Measurements from ENCODE around the gene CCDC184.
"Not testable (repeated sequence)": the region's sequence is repeated elsewhere in the genome, so short reads cannot be mapped to it uniquely, and the experiment has no call there.

The CCDC184 gene

DNA sequence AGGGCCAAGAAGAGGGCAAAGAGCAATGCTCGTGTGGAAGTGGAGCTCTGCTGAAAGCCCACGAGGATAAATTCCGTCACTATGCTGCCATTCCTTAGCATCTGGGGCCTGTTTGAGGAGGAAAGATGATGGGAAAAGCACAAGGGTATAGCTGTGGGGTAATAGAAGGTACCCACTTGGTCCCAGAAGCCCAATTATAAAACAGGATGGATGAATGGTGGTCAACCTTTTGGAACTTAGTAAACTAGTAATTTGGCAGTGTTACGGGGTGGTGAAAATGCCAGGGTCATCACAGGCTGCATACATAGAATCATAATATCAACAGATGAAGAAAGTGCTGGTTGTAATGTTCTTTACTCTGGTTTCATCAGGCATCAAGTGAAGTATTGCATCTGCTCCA lies 19.7 kb downstream of the CCDC184 start, which contains the start of gene OR10AD1:
Gene OR10AD1, minus strand, starts transcription at position 101 of the 400 bp plus-strand sequence. Its CDS starts 0 bp downstream, at position 101.
- DNase-seq (ENCODE audit: low read depth): no peak

DNA sequence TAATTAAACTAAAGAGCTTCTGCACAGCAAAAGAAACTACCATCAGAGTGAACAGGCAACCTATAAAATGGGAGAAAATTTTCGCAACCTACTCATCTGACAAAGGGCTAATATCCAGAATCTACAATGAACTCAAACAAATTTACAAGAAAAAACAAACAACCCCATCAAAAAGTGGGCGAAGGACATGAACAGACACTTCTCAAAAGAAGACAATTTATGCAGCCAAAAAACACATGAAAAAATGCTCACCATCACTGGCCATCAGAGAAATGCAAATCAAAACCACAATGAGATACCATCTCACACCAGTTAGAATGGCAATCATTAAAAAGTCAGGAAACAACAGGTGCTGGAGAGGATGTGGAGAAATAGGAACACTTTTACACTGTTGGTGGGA lies 26.1 kb downstream of the CCDC184 start:
- DNase-seq (ENCODE audit: low read depth): not testable (repeated sequence)

DNA sequence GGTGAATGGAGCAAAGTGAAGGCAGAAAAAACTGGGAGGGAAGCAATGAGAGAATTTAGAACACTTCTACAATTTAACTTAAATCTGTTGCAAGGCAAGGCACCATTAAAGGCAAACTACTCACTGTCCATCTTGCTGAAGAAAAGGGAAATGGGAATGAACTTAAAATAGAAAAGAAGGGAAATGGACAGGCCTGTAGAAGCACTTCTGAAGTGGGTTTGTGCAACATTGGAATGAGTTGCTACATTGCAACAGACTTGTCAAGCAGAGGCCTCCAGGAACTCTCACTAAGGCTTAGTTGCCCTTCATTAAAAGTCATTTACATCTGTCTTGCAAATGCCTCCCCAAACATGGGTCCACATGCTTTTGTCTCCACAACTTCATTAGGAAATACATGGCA lies 33.3 kb downstream of the CCDC184 start:
- DNase-seq (ENCODE audit: low read depth): no peak

DNA sequence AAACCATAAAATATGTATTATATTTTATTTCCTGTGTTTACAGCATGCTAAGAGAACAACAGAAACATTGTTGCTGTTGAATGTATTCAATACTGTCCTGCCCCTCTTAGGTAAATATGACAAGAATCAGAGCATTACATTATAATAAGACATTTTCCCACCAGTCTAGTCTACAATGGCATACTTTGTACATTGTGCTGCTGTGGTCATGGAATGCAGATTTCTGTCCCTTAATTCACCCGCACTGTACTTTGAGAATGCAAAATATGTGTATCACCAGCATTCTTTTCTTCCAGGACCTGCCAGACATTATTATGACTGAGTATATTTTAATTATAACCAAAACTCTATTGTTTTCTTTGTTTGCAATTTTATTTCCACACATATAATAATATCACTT lies 36.2 kb downstream of the CCDC184 start:
- DNase-seq (ENCODE audit: low read depth): no peak

DNA sequence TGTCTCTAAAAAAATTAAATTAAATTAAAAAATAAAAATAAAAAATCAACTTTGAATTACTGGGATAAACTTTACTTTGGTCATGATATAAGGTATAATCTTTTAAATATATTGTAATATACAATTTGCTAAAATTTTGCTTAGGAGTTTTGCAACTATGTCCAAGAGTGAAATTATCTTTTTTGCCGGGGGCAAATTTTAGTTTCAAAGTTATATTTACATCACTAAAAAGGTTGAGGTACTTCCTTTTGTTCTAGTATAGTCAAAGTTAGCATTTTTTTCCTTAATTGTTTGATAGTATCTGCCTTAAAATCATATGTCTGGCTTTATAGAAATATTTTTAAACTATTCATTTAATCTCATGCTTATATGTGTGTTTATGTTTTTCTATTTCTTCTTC lies 37.3 kb downstream of the CCDC184 start:
- DNase-seq (ENCODE audit: low read depth): no peak

DNA sequence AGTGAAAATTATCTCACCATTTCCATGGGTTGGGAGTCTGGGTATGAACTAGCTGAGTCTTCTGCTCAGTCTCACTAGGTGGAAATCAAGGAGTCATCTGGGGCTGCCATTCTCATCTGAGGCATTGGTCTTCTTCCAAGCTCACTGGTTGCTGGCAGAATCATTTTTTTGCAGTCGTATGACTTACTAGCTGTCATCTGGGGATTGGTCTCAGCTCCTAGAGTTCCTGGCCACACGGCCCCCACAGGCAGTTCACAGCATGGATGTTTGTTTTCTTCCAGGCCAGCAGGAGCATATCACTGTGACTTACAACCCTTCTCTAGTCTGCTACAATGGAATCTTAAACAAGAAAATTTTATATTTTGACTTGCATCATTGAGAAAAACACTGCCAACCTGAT lies 38.2 kb downstream of the CCDC184 start:
- DNase-seq (ENCODE audit: low read depth): no peak

DNA sequence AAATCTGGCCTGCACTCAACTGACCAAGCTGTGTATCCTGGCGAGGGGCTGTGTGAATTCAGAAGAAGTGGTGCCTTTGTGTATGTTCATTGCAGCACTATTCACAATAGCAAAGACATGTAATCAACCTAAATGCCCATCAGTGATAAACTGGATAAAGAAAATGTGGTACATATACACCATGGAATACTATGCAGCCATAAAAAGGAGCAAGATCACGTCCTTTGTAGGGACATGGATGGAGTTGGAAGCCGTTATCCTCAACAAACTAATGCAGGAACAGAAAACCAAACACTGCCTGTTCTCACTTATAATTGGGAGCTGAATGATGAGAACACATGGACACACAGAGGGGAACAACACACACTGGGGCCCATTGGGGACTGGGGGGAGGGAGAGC lies 41.1 kb downstream of the CCDC184 start:
- DNase-seq (ENCODE audit: low read depth): not testable (repeated sequence)

DNA sequence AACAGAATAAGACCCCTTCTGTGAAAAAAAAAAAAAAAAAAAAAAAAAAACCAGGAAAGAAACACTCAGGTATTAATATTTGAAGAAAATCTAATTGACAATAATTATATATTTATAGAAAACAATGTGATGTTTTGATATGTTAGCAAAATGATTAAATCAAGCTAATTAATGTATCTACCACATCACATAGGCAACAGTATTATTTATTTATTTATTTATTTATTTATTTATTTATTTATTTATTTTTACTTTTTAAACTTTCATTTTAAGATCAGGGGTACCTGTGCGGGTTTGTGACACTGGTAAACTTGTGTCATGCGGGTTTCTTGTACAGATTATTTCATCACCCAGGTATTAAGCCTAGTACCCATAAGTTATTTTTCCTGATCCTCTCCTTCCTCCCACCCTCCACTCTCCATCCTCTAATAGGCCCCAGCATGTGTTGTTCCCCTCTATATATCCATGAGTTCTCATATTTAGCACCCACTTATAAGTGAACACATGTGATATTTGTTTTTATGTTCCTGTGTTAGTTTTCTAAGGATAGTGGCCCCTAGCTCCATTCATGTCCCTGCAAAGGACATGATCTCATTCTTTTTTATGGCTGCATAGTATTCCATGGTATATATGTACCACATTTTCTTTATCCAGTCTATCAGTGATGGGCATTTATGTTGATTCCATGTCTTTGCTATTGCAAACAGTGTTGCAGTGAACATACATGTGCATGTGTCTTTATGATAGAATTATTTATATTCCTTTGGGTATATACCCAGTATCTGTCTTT lies 47.9 kb downstream of the CCDC184 start:
- DNase-seq (ENCODE audit: low read depth): not testable (repeated sequence)

Measured in stimulated activated CD8-positive, alpha-beta memory T cell treated with anti-CD3 and anti-CD28 coated beads, Interleukin-15, amount 100 ng/mL, for 1 hour (primary cell).